ENCODE measurements around the gene VIL1. TPM values are rescaled to one million over a fixed set of nuclear protein-coding genes. Genes with fewer than 3 reads are reported as not detected.

The VIL1 gene
- total and polyA plus RNA-seq, 9 of the 15 experiments (the other 6 are each of a cell fraction or from before 2014, with no cell fraction given) = 0.51 to 2.7 (median 1.2) TPM

DNA sequence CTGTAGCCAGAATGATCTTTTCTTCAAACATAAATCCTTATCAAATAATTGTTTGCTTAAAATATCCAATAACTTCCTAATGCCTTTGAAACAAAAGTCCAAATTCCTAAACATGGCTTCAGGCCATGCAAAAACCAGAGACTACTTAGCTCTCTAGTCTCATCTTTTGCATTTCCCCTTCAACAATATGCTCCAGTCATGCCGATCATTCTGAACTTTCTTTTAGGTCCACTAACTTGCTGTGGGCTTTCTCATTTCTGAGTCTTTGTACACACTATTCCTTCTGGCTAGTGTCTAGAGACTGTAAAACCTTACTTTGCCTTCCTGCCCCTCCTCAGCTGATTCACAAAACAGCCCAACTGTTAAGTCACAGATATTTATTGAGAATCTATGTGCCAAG, 51.5 kb downstream of the VIL1 start:
- no peak overlapping the region for H3K9ac ChIP-seq (ENCODE audit: insufficient read depth in 1 of 2, low read depth in 2 of 2, low read length in 2 of 2)
- no CpG with 5 or more reads among the region's 1 CpG for WGBS (ENCODE audit: insufficient coverage, low coverage, missing lambda C conversion rate)
- in situ Hi-C loops (cut with MboI) (no loop called here), intact Hi-C loops (cut with micrococcal nuclease) (no loop called here)
- H3K9me3 ChIP-seq (replicated peaks; ENCODE audit: control insufficient read depth, insufficient read depth, low read depth, low read length) = no peaks in the 10 kb centered on the region
- FAIRE-seq = no peak
- no peak overlapping the region for H3K4me3 ChIP-seq
- no peak overlapping the region for H3K4me2 ChIP-seq (ENCODE audit: insufficient read depth, low read length)
- peaks cover 0 to 5% of the 10 kb centered on the region in 2 experiments; a peak in 3 of 5 replicates for H3K4me1 ChIP-seq (replicated peaks in 1 of 2; ENCODE audit: control insufficient read depth in 2 of 2, insufficient read depth in 2 of 2, low read length in 2 of 2)
- no peaks in the 10 kb centered on the region for H3K79me2 ChIP-seq (ENCODE audit: control insufficient read depth, insufficient read depth, low read length)
- POLR2A ChIA-PET = no interaction called here
- no peaks in the 10 kb centered on the region for H4K20me1 ChIP-seq (replicated peaks; ENCODE audit: control insufficient read depth, insufficient read depth, low read length)
- DNase-seq (ENCODE audit: extremely low read depth in 1 of 4, low spot score in 3 of 4) = no peak
- BruUV-seq (replicated peaks) = no TSS peak
- TF ChIP-seq CAMTA2 (CRISPR knock-in tag; conservative IDR thresholded peaks at IDR 0.05) = no peak
- TF ChIP-seq, protein P1, sequence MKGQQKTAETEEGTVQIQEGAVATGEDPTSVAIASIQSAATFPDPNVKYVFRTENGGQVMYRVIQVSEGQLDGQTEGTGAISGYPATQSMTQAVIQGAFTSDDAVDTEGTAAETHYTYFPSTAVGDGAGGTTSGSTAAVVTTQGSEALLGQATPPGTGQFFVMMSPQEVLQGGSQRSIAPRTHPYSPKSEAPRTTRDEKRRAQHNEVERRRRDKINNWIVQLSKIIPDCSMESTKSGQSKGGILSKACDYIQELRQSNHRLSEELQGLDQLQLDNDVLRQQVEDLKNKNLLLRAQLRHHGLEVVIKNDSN (CRISPR knock-in tag; IDR thresholded peaks at IDR 0.05) = no peak
- TF ChIP-seq, protein P2, sequence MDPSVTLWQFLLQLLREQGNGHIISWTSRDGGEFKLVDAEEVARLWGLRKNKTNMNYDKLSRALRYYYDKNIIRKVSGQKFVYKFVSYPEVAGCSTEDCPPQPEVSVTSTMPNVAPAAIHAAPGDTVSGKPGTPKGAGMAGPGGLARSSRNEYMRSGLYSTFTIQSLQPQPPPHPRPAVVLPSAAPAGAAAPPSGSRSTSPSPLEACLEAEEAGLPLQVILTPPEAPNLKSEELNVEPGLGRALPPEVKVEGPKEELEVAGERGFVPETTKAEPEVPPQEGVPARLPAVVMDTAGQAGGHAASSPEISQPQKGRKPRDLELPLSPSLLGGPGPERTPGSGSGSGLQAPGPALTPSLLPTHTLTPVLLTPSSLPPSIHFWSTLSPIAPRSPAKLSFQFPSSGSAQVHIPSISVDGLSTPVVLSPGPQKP (CRISPR knock-in tag; IDR thresholded peaks at IDR 0.05) = no peak
- H3K36me3 ChIP-seq (ENCODE audit: control insufficient read depth, insufficient read depth, low read length) = peaks cover 56% of the 10 kb centered on the region
- CTCF ChIA-PET (ENCODE audit: low intra/inter-chr PET ratio) = no interaction called here
- no peak overlapping the region for H3K27ac ChIP-seq (ENCODE audit: extremely low read depth, low read depth, low read length)
- no peak for ATAC-seq
- H3K9me1 ChIP-seq (ENCODE audit: control insufficient read depth, insufficient read depth, low read length) = no peaks in the 10 kb centered on the region
- no peak overlapping the region for H2AFZ ChIP-seq (ENCODE audit: low read depth, low read length)
- no peaks in the 10 kb centered on the region for H3K27me3 ChIP-seq (ENCODE audit: control insufficient read depth in 2 of 2, insufficient read depth in 2 of 2, low read length in 2 of 2)

DNA sequence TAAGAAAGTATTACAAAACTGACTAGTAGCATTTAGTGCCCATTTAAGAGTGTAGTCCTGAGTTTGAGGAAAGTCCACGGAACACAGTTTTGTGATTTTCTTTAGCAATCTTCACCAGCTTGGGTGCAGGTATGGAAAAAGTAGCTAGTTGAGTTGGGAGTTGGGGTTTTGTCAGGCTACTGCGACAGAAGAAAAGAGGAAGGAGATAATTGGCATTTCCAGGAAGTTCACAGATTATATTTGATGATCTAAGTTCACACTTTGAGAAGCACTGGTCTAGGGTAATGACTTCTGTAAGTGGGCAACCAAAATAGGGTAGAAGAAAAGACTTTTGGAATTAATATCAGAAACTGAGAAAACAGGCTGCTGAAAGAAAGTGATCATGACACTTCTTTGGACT, 52.1 kb downstream of the VIL1 start:
- peaks cover 0 to 5% of the 10 kb centered on the region in 2 experiments; a peak in 3 of 5 replicates for H3K4me1 ChIP-seq (replicated peaks in 1 of 2; ENCODE audit: control insufficient read depth in 2 of 2, insufficient read depth in 2 of 2, low read length in 2 of 2)
- WGBS (ENCODE audit: insufficient coverage, low coverage, missing lambda C conversion rate) = 48% methylated on average over 2 of the region's 2 CpGs
- H3K9ac ChIP-seq (ENCODE audit: insufficient read depth in 1 of 2, low read depth in 2 of 2, low read length in 2 of 2) = no peak overlapping the region
- intact Hi-C loops (cut with micrococcal nuclease) = no loop called here
- POLR2A ChIA-PET = no interaction called here
- H4K20me1 ChIP-seq (replicated peaks; ENCODE audit: control insufficient read depth, insufficient read depth, low read length) = no peaks in the 10 kb centered on the region
- no peak overlapping the region for H2AFZ ChIP-seq (ENCODE audit: low read depth, low read length)
- H3K4me2 ChIP-seq (ENCODE audit: insufficient read depth, low read length) = no peak overlapping the region
- no peak overlapping the region for H3K4me3 ChIP-seq
- no peak for FAIRE-seq
- H3K9me3 ChIP-seq (replicated peaks; ENCODE audit: control insufficient read depth, insufficient read depth, low read depth, low read length) = no peaks in the 10 kb centered on the region
- no peak for ATAC-seq
- no peak for DNase-seq (ENCODE audit: extremely low read depth in 1 of 4, low spot score in 3 of 4)
- CTCF ChIA-PET (ENCODE audit: low intra/inter-chr PET ratio) = no interaction called here
- H3K9me1 ChIP-seq (ENCODE audit: control insufficient read depth, insufficient read depth, low read length) = no peaks in the 10 kb centered on the region
- TF ChIP-seq RNF2 (IDR thresholded peaks at IDR 0.05) (no peak), ETV6 (IDR thresholded peaks at IDR 0.05; ENCODE audit: borderline replicate concordance in 1 of 2, low read depth in 2 of 2, low read length in 1 of 2) (peak in 1 of 2 experiments; percentile 77; a peak in 1 of 4 replicates), ETV6 (CRISPR knock-in tag; IDR thresholded peaks at IDR 0.05; ENCODE audit: borderline replicate concordance) (no peak), RBM34 (IDR thresholded peaks at IDR 0.05; ENCODE audit: borderline replicate concordance, insufficient read depth, low read length) (no peak)
- TF ChIP-seq, protein P3, sequence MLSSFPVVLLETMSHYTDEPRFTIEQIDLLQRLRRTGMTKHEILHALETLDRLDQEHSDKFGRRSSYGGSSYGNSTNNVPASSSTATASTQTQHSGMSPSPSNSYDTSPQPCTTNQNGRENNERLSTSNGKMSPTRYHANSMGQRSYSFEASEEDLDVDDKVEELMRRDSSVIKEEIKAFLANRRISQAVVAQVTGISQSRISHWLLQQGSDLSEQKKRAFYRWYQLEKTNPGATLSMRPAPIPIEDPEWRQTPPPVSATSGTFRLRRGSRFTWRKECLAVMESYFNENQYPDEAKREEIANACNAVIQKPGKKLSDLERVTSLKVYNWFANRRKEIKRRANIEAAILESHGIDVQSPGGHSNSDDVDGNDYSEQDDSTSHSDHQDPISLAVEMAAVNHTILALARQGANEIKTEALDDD (IDR thresholded peaks at IDR 0.05) = peak; percentile 29; the same call in 1 of the 2 replicates
- TF ChIP-seq, protein P4, sequence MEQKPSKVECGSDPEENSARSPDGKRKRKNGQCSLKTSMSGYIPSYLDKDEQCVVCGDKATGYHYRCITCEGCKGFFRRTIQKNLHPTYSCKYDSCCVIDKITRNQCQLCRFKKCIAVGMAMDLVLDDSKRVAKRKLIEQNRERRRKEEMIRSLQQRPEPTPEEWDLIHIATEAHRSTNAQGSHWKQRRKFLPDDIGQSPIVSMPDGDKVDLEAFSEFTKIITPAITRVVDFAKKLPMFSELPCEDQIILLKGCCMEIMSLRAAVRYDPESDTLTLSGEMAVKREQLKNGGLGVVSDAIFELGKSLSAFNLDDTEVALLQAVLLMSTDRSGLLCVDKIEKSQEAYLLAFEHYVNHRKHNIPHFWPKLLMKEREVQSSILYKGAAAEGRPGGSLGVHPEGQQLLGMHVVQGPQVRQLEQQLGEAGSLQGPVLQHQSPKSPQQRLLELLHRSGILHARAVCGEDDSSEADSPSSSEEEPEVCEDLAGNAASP (IDR thresholded peaks at IDR 0.05) = no peak
- H3K79me2 ChIP-seq (ENCODE audit: control insufficient read depth, insufficient read depth, low read length) = no peaks in the 10 kb centered on the region
- H3K27me3 ChIP-seq (ENCODE audit: control insufficient read depth in 2 of 2, insufficient read depth in 2 of 2, low read length in 2 of 2) = no peaks in the 10 kb centered on the region
- in situ Hi-C loops (cut with MboI) = no loop called here
- peaks cover 51% of the 10 kb centered on the region for H3K36me3 ChIP-seq (ENCODE audit: control insufficient read depth, insufficient read depth, low read length)
- H3K27ac ChIP-seq (ENCODE audit: extremely low read depth, low read depth, low read length) = no peak overlapping the region
- no TSS peak for BruUV-seq (replicated peaks)

All from K562 (cell line).